ENCODE data around the gene POU2F2. TPM values are rescaled to one million over a fixed set of nuclear protein-coding genes. Genes with fewer than 3 reads are reported as not detected.

The POU2F2 gene
- total and polyA plus RNA-seq, 9 of the 15 experiments (the other 6 are each of a cell fraction or from before 2014, with no cell fraction given), result 0.03 to 0.68 (median 0.14) TPM

GRCh38 chr19:42177686-42178019, 45.4 kb upstream of the POU2F2 start:
- Histone ChIP-seq H2AFZ (ENCODE audit: low read depth, low read length) (no peak overlapping the region), H3K9me1 (ENCODE audit: control insufficient read depth, insufficient read depth, low read length) (no peaks in the 10 kb centered on the region), H3K27me3 (ENCODE audit: control insufficient read depth in 2 of 2, insufficient read depth in 2 of 2, low read length in 2 of 2) (peaks cover 47 to 78% of the 10 kb centered on the region in 2 experiments), H3K4me1 (replicated peaks in 1 of 2; ENCODE audit: control insufficient read depth in 2 of 2, insufficient read depth in 2 of 2, low read length in 2 of 2) (peaks cover 0 to 15% of the 10 kb centered on the region in 2 experiments; a peak in 3 of 5 replicates), H3K4me3 (no peak overlapping the region), H3K27ac (ENCODE audit: extremely low read depth, low read depth, low read length) (no peak overlapping the region), H3K9me3 (replicated peaks; ENCODE audit: control insufficient read depth, insufficient read depth, low read depth, low read length) (no peaks in the 10 kb centered on the region), H3K4me2 (ENCODE audit: insufficient read depth, low read length) (no peak overlapping the region), H3K9ac (ENCODE audit: insufficient read depth in 1 of 2, low read depth in 2 of 2, low read length in 2 of 2) (no peak overlapping the region), H3K36me3 (ENCODE audit: control insufficient read depth, insufficient read depth, low read length) (no peaks in the 10 kb centered on the region), H3K79me2 (ENCODE audit: control insufficient read depth, insufficient read depth, low read length) (no peaks in the 10 kb centered on the region), H4K20me1 (replicated peaks; ENCODE audit: control insufficient read depth, insufficient read depth, low read length) (peaks cover 19% of the 10 kb centered on the region; the same call in 1 of the 2 replicates)
- no TSS peak for BruUV-seq (replicated peaks)
- TF ChIP-seq TARDBP (IDR thresholded peaks at IDR 0.05), result no peak
- TF ChIP-seq NFE2 (IDR thresholded peaks at IDR 0.05; ENCODE audit: low read depth), result no peak
- TF ChIP-seq ZNF41 (CRISPR knock-in tag; conservative IDR thresholded peaks at IDR 0.05), result no peak
- no peak for TF ChIP-seq ZNF263 (CRISPR knock-in tag; IDR thresholded peaks at IDR 0.05; ENCODE audit: borderline replicate concordance)
- WGBS (ENCODE audit: insufficient coverage, low coverage, missing lambda C conversion rate), result 4% methylated on average over 3 of the region's 3 CpGs
- ChIA-PET POLR2A (no interaction called here), CTCF (ENCODE audit: low intra/inter-chr PET ratio) (no interaction called here)
- in situ Hi-C loops (cut with MboI), result no loop called here
- no peak for FAIRE-seq
- ATAC-seq, result no peak
- intact Hi-C loops (cut with micrococcal nuclease), result no loop called here
- no peak for DNase-seq (ENCODE audit: extremely low read depth in 1 of 4, low spot score in 3 of 4)

DNA sequence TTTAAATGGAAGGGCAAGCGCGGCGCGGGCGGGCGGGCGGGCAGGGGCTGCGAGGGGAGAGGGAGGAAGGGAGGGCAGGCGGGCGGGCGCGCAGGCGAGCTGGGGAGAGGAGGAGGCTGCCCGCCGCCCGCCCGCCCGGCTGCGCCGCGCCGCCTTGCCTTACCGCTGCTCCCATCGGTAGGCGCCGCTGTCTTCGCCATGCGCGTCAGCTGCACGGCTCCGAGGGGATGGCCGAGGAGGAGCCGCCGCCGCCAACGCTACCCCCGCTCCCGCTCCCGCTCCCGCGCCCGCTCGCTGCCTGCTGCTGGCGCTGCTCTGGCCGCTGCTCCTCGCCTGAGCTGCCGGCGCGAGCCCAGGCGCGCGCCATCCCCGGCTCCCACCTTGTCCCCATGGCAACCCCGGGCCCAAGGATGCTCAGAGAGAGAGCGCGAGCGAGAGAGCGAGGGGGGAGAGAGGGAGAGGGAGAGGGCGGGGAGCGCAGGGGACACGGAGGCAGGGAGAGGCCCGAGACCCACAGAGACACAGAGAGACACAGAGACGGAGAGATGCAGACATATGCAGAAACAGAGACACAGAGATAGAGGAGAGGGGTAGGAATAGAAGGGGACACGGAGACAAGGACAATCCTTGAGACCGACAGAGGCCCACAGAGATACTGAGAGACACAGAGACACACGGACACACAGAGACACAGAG, 44.9 kb upstream of the POU2F2 start:
- ChIA-PET CTCF (ENCODE audit: low intra/inter-chr PET ratio) (interaction anchor here (0.6 to 0.9 kb wide), 2 partner anchors 69 to 226 kb away, joined by 3 read pairs; no protein-coding TSS in a partner anchor), POLR2A (interaction anchor here (1.1 to 1.2 kb wide), 2 partner anchors 12 to 14 kb away, joined by 3 to 4 read pairs; no protein-coding TSS in a partner anchor)
- Histone ChIP-seq H2AFZ (ENCODE audit: low read depth, low read length) (no peak overlapping the region), H3K79me2 (ENCODE audit: control insufficient read depth, insufficient read depth, low read length) (no peaks in the 10 kb centered on the region), H3K9me3 (replicated peaks; ENCODE audit: control insufficient read depth, insufficient read depth, low read depth, low read length) (no peaks in the 10 kb centered on the region), H3K27me3 (ENCODE audit: control insufficient read depth in 2 of 2, insufficient read depth in 2 of 2, low read length in 2 of 2) (peaks cover 48 to 83% of the 10 kb centered on the region in 2 experiments), H3K9me1 (ENCODE audit: control insufficient read depth, insufficient read depth, low read length) (no peaks in the 10 kb centered on the region), H3K4me2 (ENCODE audit: insufficient read depth, low read length) (no peak overlapping the region), H3K4me3 (no peak overlapping the region), H3K36me3 (ENCODE audit: control insufficient read depth, insufficient read depth, low read length) (no peaks in the 10 kb centered on the region), H3K4me1 (replicated peaks in 1 of 2; ENCODE audit: control insufficient read depth in 2 of 2, insufficient read depth in 2 of 2, low read length in 2 of 2) (peaks cover 0 to 15% of the 10 kb centered on the region in 2 experiments; a peak in 3 of 5 replicates), H3K27ac (ENCODE audit: extremely low read depth, low read depth, low read length) (no peak overlapping the region), H4K20me1 (replicated peaks; ENCODE audit: control insufficient read depth, insufficient read depth, low read length) (peaks cover 19% of the 10 kb centered on the region; the same call in 1 of the 2 replicates), H3K9ac (ENCODE audit: insufficient read depth in 1 of 2, low read depth in 2 of 2, low read length in 2 of 2) (no peak overlapping the region)
- in situ Hi-C loops (cut with MboI), result no loop called here
- DNase-seq (ENCODE audit: extremely low read depth in 1 of 4, low spot score in 3 of 4), result peak; percentile 59 to 76 (median 70)
- no peak for FAIRE-seq
- no TSS peak for BruUV-seq (replicated peaks)
- peak; percentile 96 for ATAC-seq
- 0% methylated on average over 8 of the region's 66 CpGs for WGBS (ENCODE audit: insufficient coverage, low coverage, missing lambda C conversion rate)
- intact Hi-C loops (cut with micrococcal nuclease), result no loop called here
- TF ChIP-seq CTCF (IDR thresholded peaks at IDR 0.05 in 2 of 3, conservative IDR thresholded peaks at IDR 0.05 in 1 of 3; ENCODE audit: insufficient read depth in 2 of 3, low read depth in 1 of 3, low read length in 3 of 3) (peak in 2 of 3 experiments; percentile 30 to 56; a peak in 4 of 6 replicates), CTBP1 (IDR thresholded peaks at IDR 0.05; ENCODE audit: borderline replicate concordance) (peak; percentile 61), ZFPM2 (CRISPR knock-in tag; IDR thresholded peaks at IDR 0.05) (no peak)
- TF ChIP-seq, protein P1, sequence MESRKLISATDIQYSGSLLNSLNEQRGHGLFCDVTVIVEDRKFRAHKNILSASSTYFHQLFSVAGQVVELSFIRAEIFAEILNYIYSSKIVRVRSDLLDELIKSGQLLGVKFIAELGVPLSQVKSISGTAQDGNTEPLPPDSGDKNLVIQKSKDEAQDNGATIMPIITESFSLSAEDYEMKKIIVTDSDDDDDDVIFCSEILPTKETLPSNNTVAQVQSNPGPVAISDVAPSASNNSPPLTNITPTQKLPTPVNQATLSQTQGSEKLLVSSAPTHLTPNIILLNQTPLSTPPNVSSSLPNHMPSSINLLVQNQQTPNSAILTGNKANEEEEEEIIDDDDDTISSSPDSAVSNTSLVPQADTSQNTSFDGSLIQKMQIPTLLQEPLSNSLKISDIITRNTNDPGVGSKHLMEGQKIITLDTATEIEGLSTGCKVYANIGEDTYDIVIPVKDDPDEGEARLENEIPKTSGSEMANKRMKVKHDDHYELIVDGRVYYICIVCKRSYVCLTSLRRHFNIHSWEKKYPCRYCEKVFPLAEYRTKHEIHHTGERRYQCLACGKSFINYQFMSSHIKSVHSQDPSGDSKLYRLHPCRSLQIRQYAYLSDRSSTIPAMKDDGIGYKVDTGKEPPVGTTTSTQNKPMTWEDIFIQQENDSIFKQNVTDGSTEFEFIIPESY (CRISPR knock-in tag; IDR thresholded peaks at IDR 0.05), result no peak

Measured in K562 (cell line).